GM23338 (cell line): ENCODE measurements around the gene RAPGEFL1. TPM values are rescaled to one million over a fixed set of nuclear protein-coding genes. Genes with fewer than 3 reads are reported as not detected.

Experiments
- ATAC-seq: fragments of 200-7000 bp; cut with Tn5 transposase; 3 replicates; pipeline ENCODE4 v1.9.1; 2020
- DNase-seq: peaks from one replicate; pipeline ENCODE4 v3.0.0-alpha.2; 2015; ENCODE audit warnings: low spot score
- H2AFZ ChIP-seq: fragments of 200-600 bp; sonication (generic); 2 replicates; pipeline ENCODE4 v1.8.0; 2016; ENCODE audit warnings: antibody characterized with exemption, mild to moderate bottlenecking, moderate library complexity
- H3F3A ChIP-seq: fragments of 200-600 bp; sonication (generic); replicated peaks from 2 replicates; pipeline ENCODE4 v1.8.0; 2017; ENCODE audit warnings: antibody characterized with exemption, mixed run types, low read depth
- H3K27ac ChIP-seq: fragments of 200-600 bp; sonication (generic); 2 replicates; pipeline ENCODE4 v1.6.1; 2016; ENCODE audit warnings: low read depth
- H3K27me3 ChIP-seq: fragments of 200-600 bp; sonication (generic); 2 replicates; pipeline ENCODE4 v1.8.0; 2016; ENCODE audit warnings: mild to moderate bottlenecking, mixed run types, moderate library complexity; ENCODE audit not compliant: insufficient read depth
- H3K36me3 ChIP-seq: fragments of 200-600 bp; sonication (generic); 2 replicates; pipeline ENCODE4 v1.8.0; 2016; ENCODE audit warnings: mild to moderate bottlenecking; ENCODE audit not compliant: insufficient read depth
- H3K4me1 ChIP-seq: fragments of 200-600 bp; sonication (generic); 2 replicates; pipeline ENCODE4 v1.8.0; 2016; ENCODE audit warnings: mild to moderate bottlenecking, moderate library complexity; ENCODE audit not compliant: insufficient read depth
- H3K4me2 ChIP-seq: fragments of 200-600 bp; sonication (generic); 2 replicates; pipeline ENCODE4 v1.7.1; 2017; ENCODE audit warnings: mixed run types
- H3K4me3 ChIP-seq: fragments of 200-600 bp; sonication (generic); 2 replicates; pipeline ENCODE4 v1.6.1; 2016; ENCODE audit warnings: mixed run types
- H3K79me2 ChIP-seq: fragments of 200-600 bp; sonication (generic); replicated peaks from 2 replicates; pipeline ENCODE4 v1.8.0; 2017; ENCODE audit warnings: mild to moderate bottlenecking; ENCODE audit not compliant: insufficient read depth
- H3K9me2 ChIP-seq: fragments of 200-600 bp; sonication (generic); 2 replicates; pipeline ENCODE4 v1.8.0; 2017; ENCODE audit not compliant: insufficient read depth
- H4K20me1 ChIP-seq: fragments of 200-600 bp; sonication (generic); replicated peaks from 2 replicates; pipeline ENCODE4 v1.8.0; 2017; ENCODE audit warnings: mild to moderate bottlenecking; ENCODE audit not compliant: insufficient read depth
- H3K27ac Mint-ChIP-seq: 2 replicates; pipeline ENCODE4 v1.8.0; 2020; ENCODE audit warnings: inconsistent platforms, mild to moderate bottlenecking, moderate library complexity, mixed read lengths
- H3K27me3 Mint-ChIP-seq: 3 replicates; pipeline ENCODE4 v1.8.0; 2022; ENCODE audit warnings: low read depth, mild to moderate bottlenecking, moderate library complexity, mixed read lengths, inconsistent platforms; ENCODE audit not compliant: insufficient read depth, poor library complexity
- H3K36me3 Mint-ChIP-seq: 3 replicates; pipeline ENCODE4 v1.8.0; 2021; ENCODE audit warnings: low read depth, mild to moderate bottlenecking, inconsistent platforms, moderate library complexity, mixed read lengths
- H3K4me1 Mint-ChIP-seq: 3 replicates; pipeline ENCODE4 v1.8.0; 2020; ENCODE audit warnings: mild to moderate bottlenecking, inconsistent platforms, mixed read lengths
- H3K4me3 Mint-ChIP-seq: 3 replicates; pipeline ENCODE4 v1.8.0; 2021; ENCODE audit warnings: moderate library complexity, mild to moderate bottlenecking, inconsistent platforms, mixed read lengths
- H3K9me3 Mint-ChIP-seq: 3 replicates; pipeline ENCODE4 v1.8.0; 2020; ENCODE audit warnings: moderate library complexity, mild to moderate bottlenecking, inconsistent platforms, mixed read lengths
- CREB1 ChIP-seq: fragments of 250-450 bp; sonication (Bioruptor Pico); IDR thresholded peaks from 2 replicates; pipeline ENCODE4 v1.5.0; 2020; ENCODE audit warnings: low read depth, mild to moderate bottlenecking, moderate library complexity
- EZH2phosphoT487 ChIP-seq: fragments of 200-600 bp; sonication (generic); IDR thresholded peaks from one replicate; pipeline ENCODE4 v1.8.1; 2018; ENCODE audit warnings: antibody characterized with exemption; ENCODE audit not compliant: unreplicated experiment
- STAT1 ChIP-seq: IDR thresholded peaks from one replicate; pipeline ENCODE4 v1.6.1; 2016; ENCODE audit warnings: antibody characterized with exemption; ENCODE audit not compliant: unreplicated experiment
- ZNF114 ChIP-seq: fragments of 250-450 bp; sonication (Bioruptor Pico); IDR thresholded peaks from 2 replicates; pipeline ENCODE4 v1.5.0; 2020; ENCODE audit warnings: mild to moderate bottlenecking, moderate library complexity
- ZNF331 ChIP-seq: fragments of 250-450 bp; sonication (Bioruptor Pico); IDR thresholded peaks from 2 replicates; pipeline ENCODE4 v1.5.0; 2020; ENCODE audit warnings: low read depth, mild to moderate bottlenecking, moderate library complexity
- polyA plus RNA-seq: library from polyadenylated mRNA; unstranded; fragments of >200 nt; fragmentation: Nextera tagmentation; extraction: Ambion mirVana; gene quantifications from 2 replicates; pipeline ENCODE4 v1.2.1, GENCODE V29; 2016
- total RNA-seq: library from RNA; depleted of rRNA; stranded (reverse); fragments of >200 nt; shearing (Covaris generic); gene quantifications from 2 replicates; pipeline ENCODE4 v1.2.3, GENCODE V29; 2014
- TF ChIP-seq, protein P1 (sequence below): fragments of 250-450 bp; sonication (Bioruptor Pico); IDR thresholded peaks from 2 replicates; pipeline ENCODE4 v1.5.0; 2020; ENCODE audit warnings: mild to moderate bottlenecking, moderate library complexity

The RAPGEFL1 gene
- total and polyA plus RNA-seq, 2 experiments from 2014 or later, result 6.7 to 14.0 TPM

DNA sequence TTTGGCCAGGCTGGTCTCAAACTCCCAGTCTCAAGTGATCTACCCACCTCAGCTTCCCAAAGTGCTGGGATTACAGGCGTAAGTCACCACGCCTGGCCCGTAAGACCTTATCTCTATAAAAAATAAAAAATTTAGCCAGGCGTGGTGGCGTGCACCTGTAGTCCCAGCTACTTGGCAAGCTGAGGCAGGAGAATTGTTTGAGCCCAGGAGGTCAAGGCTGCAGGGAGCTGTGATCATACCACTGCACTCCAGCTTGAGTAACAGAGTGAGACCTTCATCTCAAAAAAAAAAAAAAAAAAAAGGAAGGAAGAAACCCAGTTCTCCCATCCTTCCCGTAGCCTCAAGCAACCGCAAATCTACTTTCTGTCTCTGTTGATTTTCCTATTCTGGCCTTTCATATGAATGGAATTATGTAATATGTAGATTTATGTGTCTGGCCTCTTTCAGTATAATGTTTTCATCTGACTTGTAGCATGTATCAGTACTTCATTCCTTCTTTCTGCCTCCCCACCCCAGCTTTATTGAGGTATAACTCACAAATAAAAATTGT, 25.8 kb upstream of the RAPGEFL1 start:
- no peaks in the 10 kb centered on the region for H3K9me3 Mint-ChIP-seq
- no peaks in the 10 kb centered on the region for H3K9me2 ChIP-seq
- no peak overlapping the region for H2AFZ ChIP-seq
- peaks cover 37% of the 10 kb centered on the region for H4K20me1 ChIP-seq
- H3K4me1 ChIP-seq, result no peaks in the 10 kb centered on the region
- 0 out of 2 replicates have a peak overlapping the region, but pooled peaks have one; percentile 10 for H3K27ac ChIP-seq
- H3K4me3 Mint-ChIP-seq, result no peak overlapping the region
- H3K4me2 ChIP-seq, result no peak overlapping the region
- ATAC-seq (no peak), DNase-seq (no peak)
- H3K27me3 Mint-ChIP-seq, result peaks cover 8% of the 10 kb centered on the region
- no peaks in the 10 kb centered on the region for H3K27me3 ChIP-seq
- peaks cover 4% of the 10 kb centered on the region for H3F3A ChIP-seq
- H3K79me2 ChIP-seq, result peaks cover 99% of the 10 kb centered on the region
- TF ChIP-seq, protein P1, sequence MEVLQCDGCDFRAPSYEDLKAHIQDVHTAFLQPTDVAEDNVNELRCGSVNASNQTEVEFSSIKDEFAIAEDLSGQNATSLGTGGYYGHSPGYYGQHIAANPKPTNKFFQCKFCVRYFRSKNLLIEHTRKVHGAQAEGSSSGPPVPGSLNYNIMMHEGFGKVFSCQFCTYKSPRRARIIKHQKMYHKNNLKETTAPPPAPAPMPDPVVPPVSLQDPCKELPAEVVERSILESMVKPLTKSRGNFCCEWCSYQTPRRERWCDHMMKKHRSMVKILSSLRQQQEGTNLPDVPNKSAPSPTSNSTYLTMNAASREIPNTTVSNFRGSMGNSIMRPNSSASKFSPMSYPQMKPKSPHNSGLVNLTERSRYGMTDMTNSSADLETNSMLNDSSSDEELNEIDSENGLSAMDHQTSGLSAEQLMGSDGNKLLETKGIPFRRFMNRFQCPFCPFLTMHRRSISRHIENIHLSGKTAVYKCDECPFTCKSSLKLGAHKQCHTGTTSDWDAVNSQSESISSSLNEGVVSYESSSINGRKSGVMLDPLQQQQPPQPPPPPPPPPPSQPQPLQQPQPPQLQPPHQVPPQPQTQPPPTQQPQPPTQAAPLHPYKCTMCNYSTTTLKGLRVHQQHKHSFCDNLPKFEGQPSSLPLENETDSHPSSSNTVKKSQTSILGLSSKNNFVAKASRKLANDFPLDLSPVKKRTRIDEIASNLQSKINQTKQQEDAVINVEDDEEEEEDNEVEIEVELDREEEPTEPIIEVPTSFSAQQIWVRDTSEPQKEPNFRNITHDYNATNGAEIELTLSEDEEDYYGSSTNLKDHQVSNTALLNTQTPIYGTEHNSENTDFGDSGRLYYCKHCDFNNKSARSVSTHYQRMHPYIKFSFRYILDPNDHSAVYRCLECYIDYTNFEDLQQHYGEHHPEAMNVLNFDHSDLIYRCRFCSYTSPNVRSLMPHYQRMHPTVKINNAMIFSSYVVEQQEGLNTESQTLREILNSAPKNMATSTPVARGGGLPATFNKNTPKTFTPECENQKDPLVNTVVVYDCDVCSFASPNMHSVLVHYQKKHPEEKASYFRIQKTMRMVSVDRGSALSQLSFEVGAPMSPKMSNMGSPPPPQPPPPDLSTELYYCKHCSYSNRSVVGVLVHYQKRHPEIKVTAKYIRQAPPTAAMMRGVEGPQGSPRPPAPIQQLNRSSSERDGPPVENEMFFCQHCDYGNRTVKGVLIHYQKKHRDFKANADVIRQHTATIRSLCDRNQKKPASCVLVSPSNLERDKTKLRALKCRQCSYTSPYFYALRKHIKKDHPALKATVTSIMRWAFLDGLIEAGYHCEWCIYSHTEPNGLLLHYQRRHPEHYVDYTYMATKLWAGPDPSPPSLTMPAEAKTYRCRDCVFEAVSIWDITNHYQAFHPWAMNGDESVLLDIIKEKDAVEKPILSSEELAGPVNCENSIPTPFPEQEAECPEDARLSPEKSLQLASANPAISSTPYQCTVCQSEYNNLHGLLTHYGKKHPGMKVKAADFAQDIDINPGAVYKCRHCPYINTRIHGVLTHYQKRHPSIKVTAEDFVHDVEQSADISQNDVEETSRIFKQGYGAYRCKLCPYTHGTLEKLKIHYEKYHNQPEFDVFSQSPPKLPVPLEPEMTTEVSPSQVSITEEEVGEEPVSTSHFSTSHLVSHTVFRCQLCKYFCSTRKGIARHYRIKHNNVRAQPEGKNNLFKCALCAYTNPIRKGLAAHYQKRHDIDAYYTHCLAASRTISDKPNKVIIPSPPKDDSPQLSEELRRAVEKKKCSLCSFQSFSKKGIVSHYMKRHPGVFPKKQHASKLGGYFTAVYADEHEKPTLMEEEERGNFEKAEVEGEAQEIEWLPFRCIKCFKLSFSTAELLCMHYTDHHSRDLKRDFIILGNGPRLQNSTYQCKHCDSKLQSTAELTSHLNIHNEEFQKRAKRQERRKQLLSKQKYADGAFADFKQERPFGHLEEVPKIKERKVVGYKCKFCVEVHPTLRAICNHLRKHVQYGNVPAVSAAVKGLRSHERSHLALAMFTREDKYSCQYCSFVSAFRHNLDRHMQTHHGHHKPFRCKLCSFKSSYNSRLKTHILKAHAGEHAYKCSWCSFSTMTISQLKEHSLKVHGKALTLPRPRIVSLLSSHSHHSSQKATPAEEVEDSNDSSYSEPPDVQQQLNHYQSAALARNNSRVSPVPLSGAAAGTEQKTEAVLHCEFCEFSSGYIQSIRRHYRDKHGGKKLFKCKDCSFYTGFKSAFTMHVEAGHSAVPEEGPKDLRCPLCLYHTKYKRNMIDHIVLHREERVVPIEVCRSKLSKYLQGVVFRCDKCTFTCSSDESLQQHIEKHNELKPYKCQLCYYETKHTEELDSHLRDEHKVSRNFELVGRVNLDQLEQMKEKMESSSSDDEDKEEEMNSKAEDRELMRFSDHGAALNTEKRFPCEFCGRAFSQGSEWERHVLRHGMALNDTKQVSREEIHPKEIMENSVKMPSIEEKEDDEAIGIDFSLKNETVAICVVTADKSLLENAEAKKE (CRISPR knock-in tag), result no peak
- TF ChIP-seq STAT1, result no peak
- TF ChIP-seq CREB1, result no peak
- no peaks in the 10 kb centered on the region; the same call in 2 of the 3 replicates for H3K4me1 Mint-ChIP-seq
- H3K27ac Mint-ChIP-seq, result no peak overlapping the region
- H3K36me3 ChIP-seq, result peaks cover 21% of the 10 kb centered on the region
- no peak overlapping the region for H3K4me3 ChIP-seq
- H3K36me3 Mint-ChIP-seq, result peaks cover 82% of the 10 kb centered on the region

DNA sequence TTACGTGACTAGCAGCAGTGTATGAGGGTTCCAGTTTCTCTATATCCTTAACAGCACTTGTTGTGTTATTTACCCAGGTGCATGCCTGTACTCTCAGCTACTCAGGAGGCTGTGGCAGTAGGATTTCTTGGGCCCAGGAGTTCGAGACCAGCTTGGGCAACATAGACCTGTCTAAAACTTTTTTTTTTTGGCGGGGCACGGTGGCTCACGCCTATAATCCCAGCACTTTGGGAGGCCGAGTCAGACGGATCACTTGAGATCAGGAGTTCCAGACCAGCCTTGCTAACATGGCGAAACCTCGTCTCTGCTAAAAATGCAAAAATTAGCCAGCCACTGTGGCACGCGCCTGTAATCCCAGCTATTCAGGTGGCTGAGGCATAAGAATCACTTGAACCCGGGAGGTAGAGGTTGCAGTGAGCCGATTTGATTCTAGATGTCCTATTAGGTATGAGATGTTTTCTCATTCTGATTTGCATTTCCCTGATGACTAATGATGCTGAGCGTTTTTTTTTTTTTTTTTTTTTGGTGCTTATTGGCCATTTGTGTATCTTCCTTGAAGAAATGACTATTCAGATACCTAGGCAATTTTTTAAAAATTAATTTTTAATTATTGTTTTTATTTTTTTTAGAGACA, 23.6 kb upstream of the RAPGEFL1 start:
- Mint-ChIP-seq H3K36me3 (peaks cover 66% of the 10 kb centered on the region), H3K27ac (peak overlapping the region; percentile 46), H3K27me3 (peaks cover 4% of the 10 kb centered on the region), H3K4me3 (no peak overlapping the region), H3K4me1 (no peaks in the 10 kb centered on the region; the same call in 2 of the 3 replicates), H3K9me3 (no peaks in the 10 kb centered on the region)
- Histone ChIP-seq H3K27me3 (no peaks in the 10 kb centered on the region), H2AFZ (no peak overlapping the region), H3K9me2 (no peaks in the 10 kb centered on the region), H3K4me1 (no peaks in the 10 kb centered on the region), H3K36me3 (peaks cover 20% of the 10 kb centered on the region), H3K79me2 (peaks cover 99% of the 10 kb centered on the region), H3K4me2 (no peak overlapping the region), H3K4me3 (no peak overlapping the region), H3K27ac (0 out of 2 replicates have a peak overlapping the region, but pooled peaks have one; percentile 45), H4K20me1 (peaks cover 23% of the 10 kb centered on the region), H3F3A (peaks cover 4% of the 10 kb centered on the region)
- ATAC-seq (no peak), DNase-seq (no peak)
- TF ChIP-seq ZNF114 (CRISPR knock-in tag) (no peak), STAT1 (no peak), EZH2phosphoT487 (no peak), CREB1 (no peak), ZNF331 (CRISPR knock-in tag) (no peak)
